IgD-negative memory B cell (primary cell): Measurements from ENCODE around the gene PEX14. TPM values are rescaled to one million over a fixed set of nuclear protein-coding genes. Genes with fewer than 3 reads are reported as not detected.
A peak's percentile ranks its signal among the peaks of the same experiment; 100 is the strongest.
"Not testable (repeated sequence)": the region's sequence is repeated elsewhere in the genome, so short reads cannot be mapped to it uniquely, and the experiment has no call there.

ENCODE experiments used
- H3K27ac Mint-ChIP-seq, 3 donors: one replicate each; pipeline ENCODE4 v1.8.0; 2020 to 2022; ENCODE audit warnings: mild to moderate bottlenecking in 3 of 3, mixed read lengths in 3 of 3, moderate library complexity in 1 of 3
- H3K27me3 Mint-ChIP-seq: one replicate; pipeline ENCODE4 v1.8.0; 2021; ENCODE audit warnings: mixed read lengths
- H3K36me3 Mint-ChIP-seq: one replicate; pipeline ENCODE4 v1.8.0; 2020; ENCODE audit warnings: mild to moderate bottlenecking, mixed read lengths
- H3K4me1 Mint-ChIP-seq, 3 donors: one replicate each; pipeline ENCODE4 v1.8.0; 2020 to 2022; ENCODE audit warnings: mixed read lengths in 3 of 3, mild to moderate bottlenecking in 1 of 3
- H3K4me3 Mint-ChIP-seq, 4 donors: one replicate each; pipeline ENCODE4 v1.8.0; 2020 to 2022; ENCODE audit warnings: mild to moderate bottlenecking in 4 of 4, mixed read lengths in 4 of 4, moderate library complexity in 3 of 4
- H3K9me3 Mint-ChIP-seq, 3 donors: one replicate each; pipeline ENCODE4 v1.8.0; 2020 to 2021; ENCODE audit warnings: mixed read lengths in 3 of 3, mild to moderate bottlenecking in 1 of 3
- polyA plus RNA-seq: library from polyadenylated mRNA; unstranded; fragments of 300-500 nt; fragmentation: Illumina TruSeq; gene quantifications from one replicate; pipeline ENCODE4 v1.2.3, GENCODE V29; 2021

PEX14 gene
- polyA plus RNA-seq, 1 donor from 2014 or later, result 7.6 TPM

DNA sequence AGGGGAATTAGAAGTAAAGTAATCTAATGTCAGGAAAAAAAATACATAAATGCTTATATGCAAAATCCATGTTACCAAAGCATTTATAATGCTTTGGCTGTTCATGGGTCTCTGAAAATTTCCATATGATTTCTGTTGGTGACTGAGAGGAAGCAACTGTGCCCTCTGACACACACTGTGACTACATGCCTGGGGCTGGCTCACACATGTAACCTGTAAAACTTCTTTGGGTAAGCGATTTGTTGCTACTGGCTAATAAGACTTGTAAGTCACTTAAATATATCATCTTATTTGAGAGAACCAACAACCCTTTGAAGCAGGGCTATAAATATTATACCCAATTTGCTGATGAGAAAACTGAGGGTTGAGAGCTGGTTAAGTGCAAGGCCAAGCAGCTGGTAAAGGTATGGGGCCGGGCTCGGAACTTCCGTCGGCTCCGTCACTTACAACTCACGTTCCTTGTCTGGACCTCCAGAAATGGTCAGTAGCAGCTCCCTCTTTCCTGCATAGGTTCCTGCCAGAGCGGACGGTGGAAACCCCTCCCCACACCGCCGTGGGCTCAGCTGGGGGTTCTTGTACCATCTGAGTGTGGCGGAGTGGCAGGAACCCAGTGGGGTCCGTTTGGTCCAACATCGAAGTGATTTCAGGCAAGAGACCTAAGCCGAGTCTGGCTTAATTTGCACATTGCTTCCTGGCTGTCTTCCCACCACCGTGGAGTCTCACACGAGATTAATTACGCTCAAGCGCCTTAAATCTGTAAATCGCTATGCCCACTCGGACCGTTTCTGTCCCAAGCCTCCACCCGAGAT, 3.1 kb upstream of the PEX14 start:
- Mint-ChIP-seq H3K27ac (peak overlapping the region; percentile 75 to 96 (median 94)), H3K9me3 (no peaks in the 10 kb centered on the region), H3K36me3 (peaks cover 4% of the 10 kb centered on the region), H3K27me3 (no peaks in the 10 kb centered on the region), H3K4me1 (peaks cover 28 to 37% (median 30%) of the 10 kb centered on the region in 3 donors), H3K4me3 (peak overlapping the region; percentile 90 to 99 (median 96))

DNA sequence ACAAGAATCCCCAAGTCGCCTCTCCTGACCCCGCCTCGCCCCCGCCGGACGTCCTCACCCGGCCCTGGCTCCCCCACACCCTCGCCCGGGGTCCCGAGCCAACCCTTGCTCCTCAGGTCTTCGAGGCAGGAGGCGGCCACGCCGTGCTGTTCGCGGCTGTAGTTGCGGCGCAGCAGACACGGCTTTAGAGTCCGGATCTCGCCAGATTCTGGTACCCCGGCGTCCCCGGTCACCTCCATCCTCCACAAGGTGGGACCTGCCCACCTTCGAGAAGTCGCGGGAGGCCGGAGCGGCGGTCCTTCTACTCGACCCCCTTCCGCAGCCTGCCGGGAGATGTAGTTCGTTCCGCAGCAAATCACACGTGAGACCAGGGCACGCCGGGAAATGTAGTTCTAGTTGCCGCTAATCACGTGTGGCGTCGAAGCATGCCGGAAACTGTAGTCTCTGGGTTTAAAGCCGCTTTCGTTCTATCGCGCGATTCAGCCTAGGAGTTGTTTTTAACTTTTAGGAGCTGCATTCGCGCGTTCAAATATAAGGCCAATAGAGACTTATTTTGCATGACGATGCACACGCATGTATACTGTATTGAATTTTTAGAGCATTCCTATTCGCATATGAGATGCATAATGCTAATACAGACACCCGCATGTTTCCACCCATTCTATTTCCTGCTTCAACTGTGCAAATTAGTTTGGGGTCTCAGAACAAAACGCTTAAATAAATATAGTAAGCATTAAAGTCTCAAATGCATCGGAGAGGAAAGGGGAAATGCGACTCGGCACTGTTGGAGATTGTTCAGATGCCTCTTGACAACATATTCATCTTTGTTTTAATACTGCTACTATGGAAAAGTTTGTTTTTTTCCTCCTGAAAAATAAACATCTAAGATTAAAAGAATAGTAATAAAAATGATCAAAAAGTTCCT, 2.3 kb upstream of the PEX14 start, which contains the start of gene DFFA:
Gene DFFA, minus strand, starts transcription at position 310 of the 925 bp plus-strand sequence. Its CDS starts 71 bp downstream, at position 239.
- H3K9me3 Mint-ChIP-seq, result no peaks in the 10 kb centered on the region
- peaks cover 4% of the 10 kb centered on the region for H3K36me3 Mint-ChIP-seq
- H3K4me3 Mint-ChIP-seq, result peak within 1 kb of the TSS; percentile 90 to 99 (median 96)
- H3K27me3 Mint-ChIP-seq, result no peaks in the 10 kb centered on the region
- H3K27ac Mint-ChIP-seq, result peak within 1 kb of the TSS; percentile 75 to 96 (median 94)
- peaks cover 28 to 40% (median 34%) of the 10 kb centered on the region in 3 donors for H3K4me1 Mint-ChIP-seq

DNA sequence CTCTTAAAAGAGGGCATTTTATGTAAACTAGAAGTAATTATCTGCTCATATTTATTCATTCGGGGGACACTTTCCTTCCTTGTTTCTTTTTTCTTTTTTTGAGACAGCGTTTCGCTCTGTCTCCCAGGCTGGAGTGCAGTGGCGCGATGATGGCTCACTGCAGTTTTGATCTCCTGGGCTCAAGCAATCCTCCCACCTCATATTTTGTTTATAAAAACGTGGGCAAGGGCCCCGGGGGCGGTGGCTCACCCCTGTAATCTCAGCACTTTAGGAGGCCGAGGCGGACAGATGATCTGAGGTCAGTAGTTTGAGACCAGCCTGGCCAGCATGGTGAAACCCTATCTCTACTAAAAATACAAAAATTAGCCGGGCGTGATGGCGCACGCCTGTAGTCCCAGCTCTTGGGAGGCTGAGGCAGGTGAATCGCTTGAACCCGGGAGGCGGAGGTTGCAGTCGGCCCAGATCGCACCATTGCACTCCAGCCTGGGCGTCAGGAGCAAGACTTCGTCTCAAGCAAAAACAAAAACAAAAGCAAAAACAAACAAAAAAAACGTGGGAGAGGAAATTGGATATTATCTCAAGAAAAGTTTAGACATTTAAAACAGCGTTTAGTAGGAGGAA, 1.5 kb upstream of the PEX14 start:
- peaks cover under 1% of the 10 kb centered on the region for H3K36me3 Mint-ChIP-seq
- H3K4me3 Mint-ChIP-seq, result peak overlapping the region; percentile 90 to 99 (median 96)
- H3K4me1 Mint-ChIP-seq, result peaks cover 29 to 40% (median 35%) of the 10 kb centered on the region in 3 donors
- peak overlapping the region; percentile 75 to 96 (median 94) for H3K27ac Mint-ChIP-seq
- no peaks in the 10 kb centered on the region for H3K27me3 Mint-ChIP-seq
- no peaks in the 10 kb centered on the region for H3K9me3 Mint-ChIP-seq

DNA sequence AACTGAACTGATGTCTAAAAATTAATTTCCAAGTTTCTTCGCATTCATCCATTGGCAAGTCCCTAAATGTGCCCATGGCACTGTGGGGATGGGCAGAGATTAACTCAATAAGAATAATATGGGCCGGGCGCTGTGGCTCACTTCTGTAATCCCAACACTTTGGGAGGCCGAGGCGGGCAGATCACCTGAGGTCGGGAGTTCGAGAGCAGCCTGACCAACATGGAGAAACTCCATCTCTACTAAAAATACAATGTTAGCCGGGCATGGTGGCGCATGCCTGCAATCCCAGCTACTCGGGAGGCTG, 489 bp upstream of the PEX14 start:
- H3K9me3 Mint-ChIP-seq, H3K36me3 Mint-ChIP-seq, H3K27me3 Mint-ChIP-seq: not testable (repeated sequence)
- Mint-ChIP-seq H3K4me3 (peak overlapping the region; percentile 89 to 95 (median 92)), H3K4me1 (peaks cover 29 to 40% (median 35%) of the 10 kb centered on the region in 3 donors), H3K27ac (peak overlapping the region; percentile 10 to 92 (median 91))

DNA sequence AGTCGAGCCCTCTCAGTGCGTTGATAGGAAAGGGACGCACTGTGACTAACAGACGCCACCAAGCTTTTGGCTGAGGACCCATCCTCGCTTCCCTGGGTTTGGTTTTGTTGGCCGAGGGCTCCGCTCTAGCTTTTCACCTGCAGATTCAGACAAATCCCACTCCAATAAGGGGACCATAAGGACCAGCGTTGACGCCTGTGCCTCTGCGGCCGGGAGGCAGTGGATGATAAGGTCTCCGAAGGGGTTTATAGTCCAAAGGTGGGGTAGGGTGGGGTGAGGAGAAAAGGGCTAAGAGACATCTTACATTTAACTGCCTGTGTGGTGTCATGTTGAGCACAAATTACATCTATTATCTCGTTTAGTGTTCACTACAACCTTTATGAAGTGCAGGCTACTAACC, 760 bp downstream of the PEX14 start:
- Mint-ChIP-seq H3K4me1 (peaks cover 29 to 45% (median 39%) of the 10 kb centered on the region in 3 donors), H3K4me3 (peak overlapping the region; percentile 88 to 97 (median 92)), H3K27ac (peak overlapping the region; percentile 82 to 92 (median 90)), H3K9me3 (no peaks in the 10 kb centered on the region), H3K27me3 (no peaks in the 10 kb centered on the region), H3K36me3 (no peaks in the 10 kb centered on the region)

DNA sequence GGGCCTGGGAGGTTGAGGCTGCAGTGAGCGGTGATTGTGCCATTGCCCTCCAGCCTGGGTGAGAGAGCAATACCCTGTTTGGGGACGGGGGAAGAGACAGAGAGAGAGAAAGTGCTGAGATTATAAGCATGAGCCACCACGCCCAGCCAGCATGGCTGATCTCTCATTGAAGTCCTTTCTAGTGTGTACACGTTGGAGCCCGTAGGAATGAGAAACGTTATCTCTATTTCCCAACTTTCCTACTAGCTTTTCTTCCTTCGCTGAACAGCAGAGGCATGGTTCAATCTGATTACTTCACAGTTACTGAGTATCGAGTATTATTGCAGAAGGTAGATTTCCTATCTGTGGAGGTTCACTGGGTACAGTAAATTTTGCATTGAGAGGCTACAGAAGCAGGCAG, 4.5 kb downstream of the PEX14 start:
- H3K36me3 Mint-ChIP-seq, result no peaks in the 10 kb centered on the region
- H3K4me3 Mint-ChIP-seq, result peak overlapping the region in 2 of 4 donors; percentile 16 to 40
- peaks cover 14 to 37% (median 28%) of the 10 kb centered on the region in 3 donors for H3K4me1 Mint-ChIP-seq
- H3K9me3 Mint-ChIP-seq, result no peaks in the 10 kb centered on the region
- H3K27me3 Mint-ChIP-seq, result no peaks in the 10 kb centered on the region
- no peak overlapping the region for H3K27ac Mint-ChIP-seq

DNA sequence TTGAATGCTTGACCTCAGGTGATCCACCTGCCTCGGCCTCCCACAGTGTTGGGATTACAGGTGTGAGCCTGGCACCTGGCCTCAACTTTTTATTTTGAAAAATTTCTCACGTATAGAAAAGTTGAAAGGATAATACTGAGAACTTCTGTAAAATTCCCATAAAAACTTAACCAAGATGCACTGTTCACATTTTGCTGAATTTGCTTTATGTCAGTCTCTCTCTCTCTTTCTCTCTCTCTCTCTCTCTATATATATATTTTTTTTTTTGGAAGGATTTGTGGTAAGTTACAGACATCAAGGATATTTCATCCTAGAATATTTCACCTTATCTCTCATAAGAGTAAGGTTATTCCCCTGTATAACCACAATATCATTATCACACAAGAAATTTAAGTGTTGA, 5.9 kb downstream of the PEX14 start:
- H3K4me3 Mint-ChIP-seq, result no peak overlapping the region
- H3K27ac Mint-ChIP-seq, result no peak overlapping the region
- H3K4me1 Mint-ChIP-seq, result peaks cover 10 to 28% (median 27%) of the 10 kb centered on the region in 3 donors
- no peaks in the 10 kb centered on the region for H3K36me3 Mint-ChIP-seq
- no peaks in the 10 kb centered on the region for H3K27me3 Mint-ChIP-seq
- H3K9me3 Mint-ChIP-seq, result no peaks in the 10 kb centered on the region

DNA sequence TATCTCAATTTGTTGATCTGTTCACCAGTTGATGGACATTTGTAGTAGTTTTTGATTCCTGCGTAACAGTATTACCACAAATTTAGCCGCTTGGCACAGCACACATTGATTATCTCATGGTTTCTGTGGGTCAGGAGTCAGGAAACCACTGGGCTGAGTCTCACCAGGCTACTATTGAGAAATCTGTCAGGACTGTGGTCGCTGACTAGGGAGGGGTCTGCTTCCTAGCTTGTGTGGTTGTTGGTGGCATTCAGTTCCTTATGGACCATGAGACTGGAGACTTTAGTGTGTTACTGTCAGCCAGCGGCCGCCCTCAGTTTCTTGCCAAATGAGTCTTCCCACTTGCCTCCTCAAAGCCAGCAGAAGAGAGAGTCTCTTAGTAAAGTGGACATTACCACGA, 9.8 kb downstream of the PEX14 start:
- no peaks in the 10 kb centered on the region for H3K27me3 Mint-ChIP-seq
- H3K27ac Mint-ChIP-seq, result no peak overlapping the region
- no peaks in the 10 kb centered on the region for H3K9me3 Mint-ChIP-seq
- H3K4me1 Mint-ChIP-seq, result peaks cover 6 to 15% (median 11%) of the 10 kb centered on the region in 3 donors
- peak overlapping the region in 1 of 4 donors; percentile 41 for H3K4me3 Mint-ChIP-seq
- peaks cover 2% of the 10 kb centered on the region for H3K36me3 Mint-ChIP-seq

DNA sequence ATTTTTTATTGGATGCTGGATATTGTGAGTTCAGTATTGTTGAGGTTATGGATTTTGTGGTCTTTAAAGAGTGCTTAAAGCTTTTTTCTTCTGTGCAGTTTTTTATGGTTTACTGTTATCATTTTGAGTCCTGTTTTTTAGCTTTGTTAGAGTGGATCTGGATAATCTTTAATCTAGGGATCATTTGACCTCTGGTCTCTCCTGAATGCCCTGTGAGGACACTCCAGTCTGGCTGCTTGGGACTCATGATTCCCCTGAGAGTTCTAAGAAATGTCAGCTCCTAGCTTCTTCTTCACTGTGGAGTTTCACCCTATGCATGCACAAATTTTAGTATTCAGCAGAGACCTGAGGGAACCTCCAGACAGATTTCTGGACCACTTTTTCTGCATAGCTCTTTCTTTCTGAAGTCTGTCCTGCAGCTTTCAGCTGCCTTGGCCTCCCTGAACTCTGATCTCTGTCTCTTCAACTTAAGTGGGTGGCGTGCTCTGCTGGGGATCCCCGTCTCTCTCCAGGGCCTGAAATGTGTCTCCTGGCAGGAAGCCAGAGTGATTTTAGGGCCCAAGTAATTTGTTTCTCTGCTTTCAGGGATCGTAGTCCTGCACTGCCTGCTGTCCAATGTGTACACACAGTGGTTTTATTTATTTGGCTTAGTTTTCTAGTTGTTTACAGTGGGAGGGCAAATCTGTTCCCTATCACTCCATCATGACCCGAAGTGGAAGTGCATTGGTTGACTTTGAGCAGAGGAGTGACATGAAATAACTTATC, 14.7 kb downstream of the PEX14 start:
- Mint-ChIP-seq H3K27me3 (no peaks in the 10 kb centered on the region), H3K4me3 (no peak overlapping the region), H3K9me3 (no peaks in the 10 kb centered on the region), H3K36me3 (peaks cover 2% of the 10 kb centered on the region), H3K27ac (no peak overlapping the region), H3K4me1 (peaks cover 0 to 15% (median 6%) of the 10 kb centered on the region in 3 donors)

DNA sequence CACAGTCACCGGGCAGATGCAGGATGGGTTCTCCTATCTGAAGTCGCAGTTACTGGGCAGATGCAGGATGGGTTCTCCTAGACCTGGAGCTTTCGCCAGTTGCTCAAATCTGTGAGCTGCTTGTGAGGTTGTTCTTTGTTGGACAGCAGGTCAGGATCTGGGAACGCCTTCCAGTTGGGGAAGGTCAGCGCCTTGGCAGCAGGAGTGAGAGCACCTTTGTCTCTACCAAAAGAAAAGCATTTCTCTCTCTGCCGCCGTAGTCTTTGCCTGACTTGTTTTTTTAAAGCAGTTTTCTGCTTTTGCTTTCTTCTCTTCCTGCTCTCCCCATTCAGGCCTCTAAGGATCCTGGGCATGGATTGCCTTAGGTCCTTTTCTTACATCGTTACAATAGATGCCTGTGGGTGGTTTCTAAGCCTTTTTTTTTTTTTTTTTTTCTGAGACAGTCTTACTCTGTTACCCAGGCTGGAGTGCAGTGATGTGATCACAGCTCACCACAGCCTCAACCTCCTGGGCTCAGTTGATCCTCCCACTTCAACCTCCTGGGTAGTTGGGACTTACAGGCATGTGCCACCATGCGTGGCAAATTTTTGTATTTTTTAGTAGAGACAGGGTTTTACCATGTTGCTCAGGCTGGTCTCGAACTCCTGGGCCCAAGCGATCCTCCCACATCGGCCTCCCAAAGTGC, 15.7 kb downstream of the PEX14 start:
- H3K36me3 Mint-ChIP-seq, result peaks cover 2% of the 10 kb centered on the region
- H3K27me3 Mint-ChIP-seq, result no peaks in the 10 kb centered on the region
- peaks cover 7 to 19% (median 9%) of the 10 kb centered on the region in 3 donors for H3K4me1 Mint-ChIP-seq
- H3K27ac Mint-ChIP-seq, result no peak overlapping the region
- H3K9me3 Mint-ChIP-seq, result no peaks in the 10 kb centered on the region
- no peak overlapping the region for H3K4me3 Mint-ChIP-seq

DNA sequence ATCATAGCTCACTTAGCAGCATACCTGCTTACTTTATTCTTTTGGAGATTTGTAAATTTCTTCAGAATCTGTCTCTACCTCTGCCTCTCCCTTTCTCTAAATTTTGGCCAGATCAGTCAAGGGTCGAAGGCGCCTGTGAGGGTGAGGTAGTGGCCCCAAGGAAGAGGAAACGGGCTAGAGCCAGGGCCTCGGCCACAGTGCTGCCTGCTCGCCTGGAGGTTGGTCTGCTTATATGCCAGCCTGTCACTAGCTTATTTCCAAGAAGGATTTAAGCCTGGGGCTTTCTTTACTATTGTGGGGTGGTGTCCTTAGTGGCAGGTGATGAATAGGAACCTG, 19.6 kb downstream of the PEX14 start:
- H3K9me3 Mint-ChIP-seq, result no peaks in the 10 kb centered on the region
- peak overlapping the region in 2 of 3 donors; percentile 93 to 95 for H3K27ac Mint-ChIP-seq
- H3K4me3 Mint-ChIP-seq, result peak overlapping the region in 3 of 4 donors; percentile 27 to 92 (median 52)
- no peaks in the 10 kb centered on the region for H3K36me3 Mint-ChIP-seq
- H3K27me3 Mint-ChIP-seq, result no peaks in the 10 kb centered on the region
- peaks cover 8 to 26% (median 13%) of the 10 kb centered on the region in 3 donors for H3K4me1 Mint-ChIP-seq

DNA sequence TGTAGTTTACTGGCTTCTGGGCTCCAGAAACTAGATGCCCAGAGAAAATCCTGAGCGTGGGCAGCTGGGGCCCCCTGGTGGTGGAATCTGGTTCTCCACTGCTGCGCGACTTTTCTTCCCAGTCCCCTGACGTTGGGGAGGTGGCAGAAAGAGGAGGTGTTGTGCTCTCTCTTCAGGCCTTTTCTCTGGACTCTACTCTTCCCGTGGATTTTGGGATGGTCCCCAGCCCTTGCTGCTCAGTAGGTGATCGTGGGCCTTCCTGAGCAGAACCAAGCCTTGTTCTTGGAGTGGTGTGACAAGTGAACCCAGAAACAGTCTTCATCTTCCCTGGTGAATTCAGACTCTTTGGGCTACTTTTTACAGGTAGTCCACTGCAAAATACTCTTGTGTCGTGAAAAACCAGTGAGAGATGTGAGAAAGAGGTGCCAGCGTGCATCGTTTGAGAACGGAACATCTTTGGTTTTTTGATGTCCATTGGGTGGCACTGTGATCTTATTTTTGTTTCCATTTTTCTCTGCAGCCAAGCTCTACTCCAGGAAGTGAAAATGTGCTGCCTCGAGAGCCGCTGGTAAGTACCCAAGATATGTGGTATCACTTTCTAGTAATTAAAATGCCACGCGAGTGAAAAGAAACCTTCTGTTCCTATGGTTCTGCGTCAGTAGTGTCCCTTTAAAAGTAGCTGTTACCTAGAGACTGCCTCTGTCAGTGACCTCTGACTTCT, 20.2 kb downstream of the PEX14 start:
- Mint-ChIP-seq H3K4me1 (peaks cover 8 to 21% (median 13%) of the 10 kb centered on the region in 3 donors), H3K9me3 (no peaks in the 10 kb centered on the region), H3K27me3 (no peaks in the 10 kb centered on the region), H3K4me3 (peak overlapping the region; percentile 27 to 94 (median 89)), H3K36me3 (no peaks in the 10 kb centered on the region), H3K27ac (peak overlapping the region; percentile 43 to 95 (median 93))

DNA sequence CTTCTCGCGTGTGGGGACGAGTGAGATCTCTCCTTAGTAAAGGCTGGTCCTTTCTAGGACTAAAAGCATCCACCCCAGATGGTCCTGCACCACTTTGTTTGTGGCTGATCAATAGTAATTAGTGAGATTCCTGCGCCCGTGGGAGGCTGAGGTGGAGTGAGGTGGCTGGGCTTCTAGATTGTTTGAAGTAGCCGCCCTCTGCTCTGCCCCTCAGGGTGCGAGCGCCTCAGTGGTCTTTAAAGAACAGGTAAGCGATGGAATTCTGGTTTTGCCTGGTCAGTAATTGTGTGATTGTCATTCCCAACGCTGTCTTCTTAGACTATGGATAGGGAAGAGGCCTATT, 20.7 kb downstream of the PEX14 start:
- Mint-ChIP-seq H3K27me3 (no peaks in the 10 kb centered on the region), H3K9me3 (no peaks in the 10 kb centered on the region), H3K4me1 (peaks cover 5 to 20% (median 13%) of the 10 kb centered on the region in 3 donors), H3K36me3 (no peaks in the 10 kb centered on the region), H3K27ac (peak overlapping the region; percentile 43 to 95 (median 93)), H3K4me3 (peak overlapping the region; percentile 27 to 94 (median 89))
